HepG2 (cell line): ENCODE measurements around the gene HDLBP. TPM values are rescaled to one million over a fixed set of nuclear protein-coding genes. Genes with fewer than 3 reads are reported as not detected.

Source experiments
- ATAC-seq: fragments of 200-7000 bp; cut with Tn5 transposase; 3 replicates; pipeline ENCODE4 v1.9.1; 2020; ENCODE audit warnings: mild to moderate bottlenecking, moderate library complexity
- BruUV-seq: library from RNA; stranded (reverse); fragments of 400-500 nt; replicated peaks from 2 replicates; lab custom pipeline; 2021; lab: Mats Ljungman, UMichigan
- CTCF ChIA-PET: fragments of 300-600 bp; formaldehyde crosslinking; extraction: SDS; loops from one replicate; lab custom pipeline; 2021; ENCODE audit warnings: low total read pairs, inconsistent platforms, low intra/inter-chr PET ratio; lab: Yijun Ruan, JAX
- POLR2A ChIA-PET: fragments of 350-600 bp; sonication (Branson Sonifier 250); formaldehyde crosslinking; loops from one replicate; lab custom pipeline; 2020; ENCODE audit warnings: antibody characterized with exemption, inconsistent platforms; lab: Yijun Ruan, JAX
- DNase-seq: peaks from one replicate; pipeline ENCODE4 v3.0.0-alpha.2; 2015; ENCODE audit warnings: low spot score
- FAIRE-seq: peaks from 3 replicates; lab custom pipeline; 2011; peaks lifted over from hg19 to GRCh38; lab: Jason Lieb, UNC
- H2AFZ ChIP-seq: one replicate; pipeline ENCODE4 v1.6.1; 2011; ENCODE audit warnings: low read length, inconsistent platforms
- H3K27ac ChIP-seq: fragments of 300-600 bp; 3 replicates; pipeline ENCODE4 v1.8.0; 2011; ENCODE audit warnings: mixed run types, mild to moderate bottlenecking, mixed read lengths, low read length, inconsistent platforms; ENCODE audit not compliant: insufficient read depth; ENCODE audit errors: extremely low read length
- H3K27me3 ChIP-seq, 2 experiments: fragments of 200-600 bp in 1 of 2; 2 replicates in 1 of 2; 3 replicates in 1 of 2; pipeline versions ENCODE4 v1.6.0 to v1.8.0; 2011; ENCODE audit warnings: low read length in 2 of 2, mild to moderate bottlenecking in 2 of 2, moderate library complexity in 2 of 2, inconsistent platforms in 1 of 2; ENCODE audit not compliant: insufficient read depth in 2 of 2, control insufficient read depth in 1 of 2
- H3K36me3 ChIP-seq, 2 experiments: fragments of 200-600 bp in 1 of 2; replicated peaks in 1 of 2; 2 replicates in 1 of 2; 3 replicates in 1 of 2; pipeline versions ENCODE4 v1.5.1 to v1.8.0; 2011; ENCODE audit warnings: low read length in 2 of 2, inconsistent platforms in 1 of 2; ENCODE audit not compliant: insufficient read depth in 2 of 2, control insufficient read depth in 1 of 2
- H3K4me1 ChIP-seq: 2 replicates; pipeline ENCODE4 v1.5.1; 2012; ENCODE audit warnings: low read length, inconsistent platforms; ENCODE audit not compliant: insufficient read depth
- H3K4me2 ChIP-seq: 2 replicates; pipeline ENCODE4 v1.6.0; 2011; ENCODE audit warnings: low read depth, low read length, inconsistent platforms
- H3K4me3 ChIP-seq, 3 experiments: fragments of 200-600 bp in 1 of 3; sonication (generic), shearing (Covaris generic) in 1 of 3; replicated peaks in 1 of 3; 2 replicates each; pipeline ENCODE4 v1.5.1; 2011 to 2016; ENCODE audit warnings: low read length in 3 of 3, inconsistent platforms in 2 of 3, low read depth in 2 of 3, mild to moderate bottlenecking in 2 of 3, control low read depth in 1 of 3, mixed read lengths in 1 of 3; ENCODE audit not compliant: insufficient read depth in 1 of 3
- H3K79me2 ChIP-seq: one replicate; pipeline ENCODE4 v1.6.1; 2011; ENCODE audit warnings: low read length, inconsistent platforms; ENCODE audit not compliant: insufficient read depth
- H3K9ac ChIP-seq: 2 replicates; pipeline ENCODE4 v1.6.0; 2011; ENCODE audit warnings: mild to moderate bottlenecking, low read depth, low read length, inconsistent platforms; ENCODE audit not compliant: insufficient read depth
- H3K9me3 ChIP-seq: 2 replicates; pipeline ENCODE4 v1.5.1; 2012; ENCODE audit warnings: mild to moderate bottlenecking, low read length
- H4K20me1 ChIP-seq: 2 replicates; pipeline ENCODE4 v1.6.0; 2011; ENCODE audit warnings: inconsistent platforms, mild to moderate bottlenecking, low read length, moderate library complexity; ENCODE audit not compliant: insufficient read depth
- HNRNPK ChIP-seq: fragments of 200-400 bp; formaldehyde crosslinking; IDR thresholded peaks from 2 replicates; pipeline ENCODE4 v1.6.1; 2018; ENCODE audit warnings: low read length, low read depth, moderate library complexity, mild to moderate bottlenecking; ENCODE audit not compliant: poor library complexity, severe bottlenecking
- KDM5B ChIP-seq: sonication (generic); formaldehyde crosslinking; IDR thresholded peaks from 2 replicates; pipeline ENCODE4 v1.4.0; 2020; ENCODE audit warnings: missing genetic modification reagents, mild to moderate bottlenecking, borderline replicate concordance
- MAZ ChIP-seq, 2 experiments: sonication (generic) in 1 of 2; formaldehyde crosslinking in 1 of 2; IDR thresholded peaks; 2 replicates each; pipeline versions ENCODE4 v1.5.0 to v1.6.1; 2012 to 2020; ENCODE audit warnings: low read depth in 2 of 2, mild to moderate bottlenecking in 2 of 2, borderline replicate concordance in 1 of 2, improper control_type of control experiment in 1 of 2, low read length in 1 of 2, missing genetic modification reagents in 1 of 2, moderate library complexity in 1 of 2
- NONO ChIP-seq, 2 experiments: fragments of 450-650 bp in 1 of 2; sonication (generic) in 1 of 2; formaldehyde crosslinking in 1 of 2; IDR thresholded peaks in 1 of 2; conservative IDR thresholded peaks in 1 of 2; 2 replicates each; pipeline versions ENCODE4 v1.6.1 to v1.8.0; 2017 to 2022; ENCODE audit warnings: mild to moderate bottlenecking in 1 of 2, missing genetic modification reagents in 1 of 2, moderate library complexity in 1 of 2
- RARA ChIP-seq: IDR thresholded peaks from 2 replicates; pipeline ENCODE4 v1.6.1; 2016; ENCODE audit warnings: missing genetic modification reagents, missing compliant biosample characterization
- ZFP62 ChIP-seq: sonication (generic); formaldehyde crosslinking; IDR thresholded peaks from 2 replicates; pipeline ENCODE4 v1.4.0; 2020; ENCODE audit warnings: missing genetic modification reagents
- ZFY ChIP-seq: sonication (generic); formaldehyde crosslinking; IDR thresholded peaks from 2 replicates; pipeline ENCODE4 v1.4.0; 2020; ENCODE audit warnings: missing genetic modification reagents
- ZKSCAN1 ChIP-seq: fragments of 150-350 bp; IDR thresholded peaks from 2 replicates; pipeline ENCODE4 v1.6.1; 2014; ENCODE audit warnings: low read length
- ZNF329 ChIP-seq: sonication (generic); formaldehyde crosslinking; IDR thresholded peaks from 2 replicates; pipeline ENCODE4 v1.9.0; 2021; ENCODE audit warnings: low read depth, mild to moderate bottlenecking, missing genetic modification reagents
- ZNF543 ChIP-seq: sonication (generic); formaldehyde crosslinking; IDR thresholded peaks from 2 replicates; pipeline ENCODE4 v1.4.0; 2020; ENCODE audit warnings: mild to moderate bottlenecking, missing genetic modification reagents
- WGBS: methylation state at CpG from one replicate; pipeline ENCODE4 v1.1.6; 2017; ENCODE audit warnings: low lambda C conversion rate; 5-methylcytosine and 5-hydroxymethylcytosine counted together
- in situ Hi-C: cut with HindIII; loops from 2 replicates; pipeline ENCODE4 v1.10.0; 2017; ENCODE audit warnings: low pct_unique_long_range_greater_than_20kb; ENCODE audit not compliant: extremely low pct_ligation_motif_present
- intact Hi-C: fragments of 100-400 bp; cut with micrococcal nuclease; formaldehyde crosslinking; loops from one replicate; pipeline ENCODE4 v1.10.0; 2022; ENCODE audit not compliant: unreplicated experiment
- polyA plus RNA-seq, 8 experiments: library from polyadenylated mRNA; depleted of rRNA in 3 of 8; stranded (reverse) in 7 of 8; unstranded in 1 of 8; fragments of >200 nt; fragmentation: Illumina TruSeq in 4 of 8; extraction: Trizol in 4 of 8; gene quantifications; 2 replicates each; pipeline versions ENCODE4 v1.2.1 to v1.2.3, GENCODE V29; 2011 to 2016; ENCODE audit warnings: low read depth in 4 of 8, missing spikeins in 1 of 8, mixed read lengths in 1 of 8; ENCODE audit not compliant: insufficient read depth in 1 of 8
- total RNA-seq, 5 experiments: library from RNA; depleted of rRNA; stranded (reverse); fragments of >200 nt; fragmentation: Illumina TruSeq; extraction: Trizol; gene quantifications; 2 replicates each; pipeline ENCODE4 v1.2.3, GENCODE V29; 2016; ENCODE audit warnings: low read depth in 1 of 5
- TF ChIP-seq, protein P1 (sequence below), 2 experiments: fragments of 450-650 bp in 1 of 2; sonication (generic) in 1 of 2; formaldehyde crosslinking; IDR thresholded peaks; 2 replicates each; pipeline versions ENCODE4 v1.5.0 to v1.8.0; 2020 to 2022; ENCODE audit warnings: mild to moderate bottlenecking in 1 of 2, missing genetic modification reagents in 1 of 2
- TF ChIP-seq, protein P2 (sequence below): sonication (generic); formaldehyde crosslinking; IDR thresholded peaks from 2 replicates; pipeline ENCODE4 v1.5.1; 2020; ENCODE audit warnings: mild to moderate bottlenecking, missing genetic modification reagents
- TF ChIP-seq, protein P3 (sequence below): sonication (generic); formaldehyde crosslinking; IDR thresholded peaks from 2 replicates; pipeline ENCODE4 v1.4.0; 2020; ENCODE audit warnings: missing genetic modification reagents, borderline replicate concordance

HDLBP gene
- total and polyA plus RNA-seq, 2 of the 13 experiments (the other 11 are each of a cell fraction or from before 2014, with no cell fraction given) = 464 to 707 TPM

DNA sequence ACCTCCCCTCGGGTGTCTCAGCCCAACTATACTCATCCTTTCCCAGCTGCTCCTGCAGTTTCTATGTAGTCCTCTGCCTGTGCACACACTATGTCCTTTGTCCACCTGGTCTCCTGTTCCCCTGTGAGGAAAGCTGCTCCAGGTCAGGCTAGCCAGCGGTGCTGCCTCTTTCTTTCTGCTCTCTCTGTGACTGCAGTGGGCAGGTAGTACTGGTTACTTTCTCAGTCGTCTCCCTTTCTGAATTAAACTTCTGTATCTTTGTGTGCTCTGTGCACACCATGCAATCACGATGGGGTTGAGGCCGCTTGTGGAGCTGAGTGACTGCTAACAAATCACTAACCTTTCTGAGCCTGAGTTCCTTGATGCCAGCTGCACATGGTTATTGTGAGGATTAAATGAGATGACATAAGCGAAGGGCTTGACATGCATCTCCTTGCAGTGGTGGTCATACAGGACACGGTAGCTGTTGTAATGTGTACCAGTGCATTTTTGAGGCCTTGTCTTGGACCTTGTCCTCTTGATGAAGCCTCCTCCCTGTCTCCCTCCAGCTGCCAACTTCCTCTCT lies 44.1 kb upstream of the HDLBP start:
- Histone ChIP-seq H3K4me2 (peak overlapping the region; percentile 90), H3K79me2 (peaks cover 77% of the 10 kb centered on the region), H3K36me3 (peaks cover 2 to 15% of the 10 kb centered on the region in 2 experiments; a peak in 4 of 5 replicates), H3K4me1 (peaks cover 81% of the 10 kb centered on the region), H3K27me3 (no peaks in the 10 kb centered on the region; a peak in 1 of 5 replicates), H2AFZ (no peak overlapping the region), H3K9me3 (no peaks in the 10 kb centered on the region), H3K4me3 (peak overlapping the region; percentile 0 to 57 (median 13); a peak in 5 of 6 replicates), H4K20me1 (peaks cover 32% of the 10 kb centered on the region), H3K27ac (peak overlapping the region; percentile 61), H3K9ac (peak overlapping the region; percentile 37)
- peak; percentile 83 for DNase-seq
- ChIA-PET CTCF (interaction anchor here (1.2 kb wide), 1 partner anchor 32 kb away, joined by 3 read pairs; no protein-coding TSS in a partner anchor), POLR2A (interaction anchor here (1.0 to 2.5 kb wide), 7 partner anchors 9 to 87 kb away, joined by 3 to 10 read pairs (median 5); no protein-coding TSS in a partner anchor)
- FAIRE-seq = peak; percentile 18
- in situ Hi-C loops = no loop called here
- intact Hi-C loops = loop anchor here (2.0 to 10.0 kb wide), 3 partner anchors 33 to 145 kb away; partner anchors contain the start of gene STK25
- BruUV-seq = no TSS peak
- peak; percentile 5 for ATAC-seq
- WGBS = 16% methylated on average over 7 of the region's 7 CpGs
- TF ChIP-seq RARA (CRISPR knock-in tag) (0 out of 2 replicates have a peak, but pooled peaks have one; percentile 24), ZNF329 (CRISPR knock-in tag) (no peak), ZFP62 (CRISPR knock-in tag) (no peak), NONO (IDR thresholded peaks at IDR 0.05) (no peak), NONO (CRISPR knock-in tag; conservative IDR thresholded peaks at IDR 0.05) (no peak), ZFY (CRISPR knock-in tag) (peak; percentile 61), KDM5B (0 out of 2 replicates have a peak, but pooled peaks have one; percentile 45), HNRNPK (no peak), ZNF543 (0 out of 2 replicates have a peak, but pooled peaks have one; percentile 50), ZKSCAN1 (peak; percentile 77), MAZ (IDR thresholded peaks at IDR 0.05; ENCODE audit: borderline replicate concordance, low read depth, low read length) (no peak), MAZ (CRISPR knock-in tag; IDR thresholded peaks at IDR 0.05; ENCODE audit: low read depth) (peak; percentile 44; the same call in 1 of the 2 replicates)
- TF ChIP-seq, protein P1, sequence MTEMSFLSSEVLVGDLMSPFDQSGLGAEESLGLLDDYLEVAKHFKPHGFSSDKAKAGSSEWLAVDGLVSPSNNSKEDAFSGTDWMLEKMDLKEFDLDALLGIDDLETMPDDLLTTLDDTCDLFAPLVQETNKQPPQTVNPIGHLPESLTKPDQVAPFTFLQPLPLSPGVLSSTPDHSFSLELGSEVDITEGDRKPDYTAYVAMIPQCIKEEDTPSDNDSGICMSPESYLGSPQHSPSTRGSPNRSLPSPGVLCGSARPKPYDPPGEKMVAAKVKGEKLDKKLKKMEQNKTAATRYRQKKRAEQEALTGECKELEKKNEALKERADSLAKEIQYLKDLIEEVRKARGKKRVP (CRISPR knock-in tag; IDR thresholded peaks at IDR 0.05) = no peak
- TF ChIP-seq, protein P2, sequence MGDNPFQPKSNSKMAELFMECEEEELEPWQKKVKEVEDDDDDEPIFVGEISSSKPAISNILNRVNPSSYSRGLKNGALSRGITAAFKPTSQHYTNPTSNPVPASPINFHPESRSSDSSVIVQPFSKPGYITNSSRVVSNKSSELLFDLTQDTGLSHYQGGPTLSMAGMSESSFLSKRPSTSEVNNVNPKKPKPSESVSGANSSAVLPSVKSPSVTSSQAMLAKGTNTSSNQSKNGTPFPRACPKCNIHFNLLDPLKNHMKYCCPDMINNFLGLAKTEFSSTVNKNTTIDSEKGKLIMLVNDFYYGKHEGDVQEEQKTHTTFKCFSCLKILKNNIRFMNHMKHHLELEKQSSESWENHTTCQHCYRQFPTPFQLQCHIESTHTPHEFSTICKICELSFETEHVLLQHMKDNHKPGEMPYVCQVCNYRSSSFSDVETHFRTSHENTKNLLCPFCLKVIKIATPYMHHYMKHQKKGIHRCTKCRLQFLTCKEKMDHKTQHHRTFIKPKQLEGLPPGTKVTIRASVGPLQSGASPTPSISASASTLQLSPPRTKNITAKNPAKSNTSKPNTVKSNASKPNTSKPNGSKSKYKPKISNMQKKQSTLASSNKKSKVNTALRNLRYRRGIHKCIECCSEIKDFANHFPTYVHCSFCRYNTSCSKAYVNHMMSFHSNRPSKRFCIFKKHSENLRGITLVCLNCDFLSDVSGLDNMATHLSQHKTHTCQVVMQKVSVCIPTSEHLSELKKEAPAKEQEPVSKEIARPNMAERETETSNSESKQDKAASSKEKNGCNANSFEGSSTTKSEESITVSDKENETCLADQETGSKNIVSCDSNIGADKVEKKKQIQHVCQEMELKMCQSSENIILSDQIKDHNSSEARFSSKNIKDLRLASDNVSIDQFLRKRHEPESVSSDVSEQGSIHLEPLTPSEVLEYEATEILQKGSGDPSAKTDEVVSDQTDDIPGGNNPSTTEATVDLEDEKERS = no peak
- TF ChIP-seq, protein P3, sequence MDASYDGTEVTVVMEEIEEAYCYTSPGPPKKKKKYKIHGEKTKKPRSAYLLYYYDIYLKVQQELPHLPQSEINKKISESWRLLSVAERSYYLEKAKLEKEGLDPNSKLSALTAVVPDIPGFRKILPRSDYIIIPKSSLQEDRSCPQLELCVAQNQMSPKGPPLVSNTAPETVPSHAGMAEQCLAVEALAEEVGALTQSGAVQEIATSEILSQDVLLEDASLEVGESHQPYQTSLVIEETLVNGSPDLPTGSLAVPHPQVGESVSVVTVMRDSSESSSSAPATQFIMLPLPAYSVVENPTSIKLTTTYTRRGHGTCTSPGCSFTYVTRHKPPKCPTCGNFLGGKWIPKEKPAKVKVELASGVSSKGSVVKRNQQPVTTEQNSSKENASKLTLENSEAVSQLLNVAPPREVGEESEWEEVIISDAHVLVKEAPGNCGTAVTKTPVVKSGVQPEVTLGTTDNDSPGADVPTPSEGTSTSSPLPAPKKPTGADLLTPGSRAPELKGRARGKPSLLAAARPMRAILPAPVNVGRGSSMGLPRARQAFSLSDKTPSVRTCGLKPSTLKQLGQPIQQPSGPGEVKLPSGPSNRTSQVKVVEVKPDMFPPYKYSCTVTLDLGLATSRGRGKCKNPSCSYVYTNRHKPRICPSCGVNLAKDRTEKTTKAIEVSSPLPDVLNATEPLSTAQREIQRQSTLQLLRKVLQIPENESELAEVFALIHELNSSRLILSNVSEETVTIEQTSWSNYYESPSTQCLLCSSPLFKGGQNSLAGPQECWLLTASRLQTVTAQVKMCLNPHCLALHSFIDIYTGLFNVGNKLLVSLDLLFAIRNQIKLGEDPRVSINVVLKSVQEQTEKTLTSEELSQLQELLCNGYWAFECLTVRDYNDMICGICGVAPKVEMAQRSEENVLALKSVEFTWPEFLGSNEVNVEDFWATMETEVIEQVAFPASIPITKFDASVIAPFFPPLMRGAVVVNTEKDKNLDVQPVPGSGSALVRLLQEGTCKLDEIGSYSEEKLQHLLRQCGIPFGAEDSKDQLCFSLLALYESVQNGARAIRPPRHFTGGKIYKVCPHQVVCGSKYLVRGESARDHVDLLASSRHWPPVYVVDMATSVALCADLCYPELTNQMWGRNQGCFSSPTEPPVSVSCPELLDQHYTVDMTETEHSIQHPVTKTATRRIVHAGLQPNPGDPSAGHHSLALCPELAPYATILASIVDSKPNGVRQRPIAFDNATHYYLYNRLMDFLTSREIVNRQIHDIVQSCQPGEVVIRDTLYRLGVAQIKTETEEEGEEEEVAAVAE (CRISPR knock-in tag) = no peak
